ENCODE measurements around the gene DARS1. TPM values are rescaled to one million over a fixed set of nuclear protein-coding genes. Genes with fewer than 3 reads are reported as not detected.
A peak's percentile ranks its signal among the peaks of the same experiment; 100 is the strongest.

Gene DARS1
- total and polyA plus RNA-seq, 2 donors (not counting 1 experiment from before 2014, with no cell fraction given): 36.7 to 88.3 TPM

DNA sequence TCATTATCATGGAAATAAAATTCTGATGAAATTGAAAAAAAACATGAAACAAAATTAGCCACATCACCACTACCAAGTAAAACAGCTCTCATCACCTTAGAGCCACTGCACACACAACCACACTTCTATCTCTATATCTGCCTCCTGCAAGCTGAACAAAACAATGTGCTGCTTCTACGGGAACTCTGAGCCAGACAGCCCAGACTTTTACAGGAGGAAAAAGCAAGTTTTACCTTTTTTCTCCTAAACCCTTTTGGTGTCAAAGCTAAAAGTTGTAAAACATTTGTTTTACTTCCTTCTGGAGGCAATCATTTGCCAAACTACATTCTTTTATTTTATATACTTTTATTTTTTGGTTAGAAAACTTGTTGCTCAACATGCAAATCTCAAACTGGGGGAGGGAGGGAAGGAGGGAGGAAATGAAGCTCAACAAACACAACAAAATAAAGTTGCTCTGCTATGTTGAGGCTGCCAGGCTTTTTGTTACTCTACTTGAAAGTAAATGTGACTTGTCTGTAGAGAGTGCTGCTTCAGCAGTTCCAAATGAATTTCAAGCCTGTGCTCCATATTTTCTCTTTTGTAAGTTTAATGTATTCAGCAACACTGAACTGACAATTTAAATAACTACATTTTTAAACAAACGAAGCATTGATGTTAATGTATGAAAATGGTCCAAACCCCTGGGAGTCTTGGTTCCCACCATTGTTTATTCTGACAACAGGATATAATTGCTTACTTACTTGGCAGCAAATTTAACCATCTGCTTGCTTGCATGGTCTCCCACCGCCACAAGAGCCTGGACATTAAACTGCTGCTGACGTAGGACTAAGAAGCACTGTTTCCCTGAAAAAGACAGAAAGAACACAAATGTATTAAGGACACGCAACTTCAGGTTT, 24.5 kb downstream of the DARS1 start:
- Mint-ChIP-seq H3K27ac (peak overlapping the region; percentile 68), H3K9me3 (ENCODE audit: insufficient read depth) (no peaks in the 10 kb centered on the region), H3K4me3 (peak overlapping the region; percentile 7), H3K4me1 (peaks cover 42% of the 10 kb centered on the region), H3K27me3 (no peaks in the 10 kb centered on the region)
- H2AFZ ChIP-seq (ENCODE audit: insufficient read depth, low read depth, low read length, poor library complexity, severe bottlenecking): no peak overlapping the region
- no peaks in the 10 kb centered on the region for H3K9me3 ChIP-seq (ENCODE audit: control extremely low read depth in 1 of 3, control insufficient read depth in 2 of 3, insufficient read depth in 1 of 3, low read length in 2 of 3)
- TF ChIP-seq, protein P1, sequence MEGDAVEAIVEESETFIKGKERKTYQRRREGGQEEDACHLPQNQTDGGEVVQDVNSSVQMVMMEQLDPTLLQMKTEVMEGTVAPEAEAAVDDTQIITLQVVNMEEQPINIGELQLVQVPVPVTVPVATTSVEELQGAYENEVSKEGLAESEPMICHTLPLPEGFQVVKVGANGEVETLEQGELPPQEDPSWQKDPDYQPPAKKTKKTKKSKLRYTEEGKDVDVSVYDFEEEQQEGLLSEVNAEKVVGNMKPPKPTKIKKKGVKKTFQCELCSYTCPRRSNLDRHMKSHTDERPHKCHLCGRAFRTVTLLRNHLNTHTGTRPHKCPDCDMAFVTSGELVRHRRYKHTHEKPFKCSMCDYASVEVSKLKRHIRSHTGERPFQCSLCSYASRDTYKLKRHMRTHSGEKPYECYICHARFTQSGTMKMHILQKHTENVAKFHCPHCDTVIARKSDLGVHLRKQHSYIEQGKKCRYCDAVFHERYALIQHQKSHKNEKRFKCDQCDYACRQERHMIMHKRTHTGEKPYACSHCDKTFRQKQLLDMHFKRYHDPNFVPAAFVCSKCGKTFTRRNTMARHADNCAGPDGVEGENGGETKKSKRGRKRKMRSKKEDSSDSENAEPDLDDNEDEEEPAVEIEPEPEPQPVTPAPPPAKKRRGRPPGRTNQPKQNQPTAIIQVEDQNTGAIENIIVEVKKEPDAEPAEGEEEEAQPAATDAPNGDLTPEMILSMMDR (IDR thresholded peaks at IDR 0.05): no peak
- TF ChIP-seq EZH2 (IDR thresholded peaks at IDR 0.05; ENCODE audit: borderline replicate concordance, insufficient read depth, low read depth, low read length, poor library complexity, severe bottlenecking): no peak
- intact Hi-C loops (cut with micrococcal nuclease): no loop called here
- peaks cover 78% of the 10 kb centered on the region for H3K79me2 ChIP-seq (ENCODE audit: control insufficient read depth, insufficient read depth, low read length)
- H3K4me3 ChIP-seq (ENCODE audit: control extremely low read depth in 1 of 5, extremely low read depth in 1 of 5, insufficient read depth in 1 of 5, low read depth in 2 of 5, low read length in 4 of 5): no peak overlapping the region
- ChIA-PET POLR2A (no interaction called here), CTCF (interaction anchor here (1.4 kb wide), 1 partner anchor 11 kb away, joined by 3 read pairs; no protein-coding TSS in a partner anchor)
- DNase-seq (no peak), ATAC-seq (ENCODE audit: low read depth) (no peak)
- no peak overlapping the region for H3K9ac ChIP-seq (ENCODE audit: low read length)
- H3K27me3 ChIP-seq (replicated peaks in 1 of 4; ENCODE audit: control extremely low read depth in 1 of 4, control insufficient read depth in 3 of 4, insufficient read depth in 4 of 4, low read length in 3 of 4): no peaks in the 10 kb centered on the region
- WGBS (ENCODE audit: insufficient coverage): 100% methylated on average over 3 of the region's 5 CpGs
- peaks cover 12 to 19% of the 10 kb centered on the region in 2 experiments for H3K36me3 ChIP-seq (replicated peaks in 1 of 2; ENCODE audit: control extremely low read depth in 1 of 2, control insufficient read depth in 1 of 2, extremely low read depth in 1 of 2, insufficient read depth in 2 of 2, low read length in 1 of 2)
- no peak overlapping the region for H3K4me2 ChIP-seq (replicated peaks; ENCODE audit: low read depth, low read length, poor library complexity, severe bottlenecking)
- H3K27ac ChIP-seq (ENCODE audit: low read length in 2 of 2): peak overlapping the region in 1 of 2 donors; percentile 61
- peaks cover 27% of the 10 kb centered on the region for H4K20me1 ChIP-seq (ENCODE audit: control insufficient read depth, insufficient read depth, low read length, poor library complexity, severe bottlenecking)
- peaks cover 12 to 13% of the 10 kb centered on the region in 2 donors for H3K4me1 ChIP-seq (ENCODE audit: control insufficient read depth in 2 of 2, insufficient read depth in 2 of 2, low read length in 2 of 2)

- no peak overlapping the region for H2AFZ ChIP-seq (ENCODE audit: insufficient read depth, low read depth, low read length, poor library complexity, severe bottlenecking)
- H3K4me2 ChIP-seq (replicated peaks; ENCODE audit: low read depth, low read length, poor library complexity, severe bottlenecking): no peak overlapping the region
- H3K4me3 ChIP-seq (ENCODE audit: control extremely low read depth in 1 of 5, extremely low read depth in 1 of 5, insufficient read depth in 1 of 5, low read depth in 2 of 5, low read length in 4 of 5): no peak overlapping the region
- POLR2A ChIA-PET: no interaction called here
- intact Hi-C loops (cut with micrococcal nuclease): no loop called here
- no peaks in the 10 kb centered on the region for H3K27me3 ChIP-seq (replicated peaks in 1 of 4; ENCODE audit: control extremely low read depth in 1 of 4, control insufficient read depth in 3 of 4, insufficient read depth in 4 of 4, low read length in 3 of 4)
- H3K27ac ChIP-seq (ENCODE audit: low read length in 2 of 2): no peak overlapping the region
- H3K36me3 ChIP-seq (replicated peaks in 1 of 2; ENCODE audit: control extremely low read depth in 1 of 2, control insufficient read depth in 1 of 2, extremely low read depth in 1 of 2, insufficient read depth in 2 of 2, low read length in 1 of 2): peaks cover 12 to 22% of the 10 kb centered on the region in 2 experiments
- CTCF ChIA-PET: interaction anchor here (1.0 to 1.4 kb wide), 2 partner anchors 12 to 424 kb away, joined by 3 read pairs; no protein-coding TSS in a partner anchor
- Mint-ChIP-seq H3K27ac (no peak overlapping the region), H3K27me3 (no peaks in the 10 kb centered on the region), H3K4me3 (no peak overlapping the region), H3K9me3 (ENCODE audit: insufficient read depth) (no peaks in the 10 kb centered on the region), H3K4me1 (peaks cover 42% of the 10 kb centered on the region)
- peaks cover 23% of the 10 kb centered on the region for H4K20me1 ChIP-seq (ENCODE audit: control insufficient read depth, insufficient read depth, low read length, poor library complexity, severe bottlenecking)
- DNase-seq: no peak
- no peak for TF ChIP-seq EZH2 (IDR thresholded peaks at IDR 0.05; ENCODE audit: borderline replicate concordance, insufficient read depth, low read depth, low read length, poor library complexity, severe bottlenecking)
- TF ChIP-seq, protein P1 (IDR thresholded peaks at IDR 0.05): no peak
- H3K9ac ChIP-seq (ENCODE audit: low read length): no peak overlapping the region
- WGBS (ENCODE audit: insufficient coverage): no CpG with 5 or more reads among the region's 5 CpGs
- no peak for ATAC-seq (ENCODE audit: low read depth)
- H3K79me2 ChIP-seq (ENCODE audit: control insufficient read depth, insufficient read depth, low read length): peaks cover 73% of the 10 kb centered on the region
- no peaks in the 10 kb centered on the region for H3K9me3 ChIP-seq (ENCODE audit: control extremely low read depth in 1 of 3, control insufficient read depth in 2 of 3, insufficient read depth in 1 of 3, low read length in 2 of 3)
- H3K4me1 ChIP-seq (ENCODE audit: control insufficient read depth in 2 of 2, insufficient read depth in 2 of 2, low read length in 2 of 2): peaks cover 12 to 13% of the 10 kb centered on the region in 2 donors
Observed at GRCh38 chr2:135960150-135960549, 25.3 kb downstream of the DARS1 start.

All from B cell (primary cell).